ENCODE results near the gene TMEM131.
"Not testable (repeated sequence)": the region's sequence is repeated elsewhere in the genome, so short reads cannot be mapped to it uniquely, and the experiment has no call there.

The TMEM131 gene

DNA sequence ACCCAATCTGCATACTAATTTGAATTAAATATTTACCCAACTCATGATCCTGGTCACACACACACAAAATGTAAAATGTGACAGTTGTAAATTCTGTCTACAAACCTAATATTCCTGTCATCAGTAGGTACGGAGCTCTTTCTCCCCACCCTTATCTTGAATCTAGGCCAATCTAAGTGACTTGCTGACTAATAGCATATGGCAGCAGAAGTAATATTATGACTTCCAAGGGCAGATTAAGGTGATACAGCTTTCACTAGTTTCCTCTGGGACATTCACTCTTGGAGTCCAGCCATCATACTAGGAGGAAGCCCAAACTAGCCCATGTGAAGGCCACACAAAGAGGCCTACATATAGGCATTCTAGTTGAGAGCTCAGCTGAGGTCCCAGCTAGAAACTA, 89.4 kb downstream of the TMEM131 start:
- H3K4me3 Mint-ChIP-seq: no peak overlapping the region
- no peaks in the 10 kb centered on the region for H3K27me3 Mint-ChIP-seq
- H3K36me3 Mint-ChIP-seq: peaks cover 71% of the 10 kb centered on the region
- no peaks in the 10 kb centered on the region for H3K9me3 Mint-ChIP-seq
- H3K27ac Mint-ChIP-seq: peak overlapping the region; percentile 58
- no peak for ATAC-seq
- peaks cover 66% of the 10 kb centered on the region for H3K4me1 Mint-ChIP-seq

DNA sequence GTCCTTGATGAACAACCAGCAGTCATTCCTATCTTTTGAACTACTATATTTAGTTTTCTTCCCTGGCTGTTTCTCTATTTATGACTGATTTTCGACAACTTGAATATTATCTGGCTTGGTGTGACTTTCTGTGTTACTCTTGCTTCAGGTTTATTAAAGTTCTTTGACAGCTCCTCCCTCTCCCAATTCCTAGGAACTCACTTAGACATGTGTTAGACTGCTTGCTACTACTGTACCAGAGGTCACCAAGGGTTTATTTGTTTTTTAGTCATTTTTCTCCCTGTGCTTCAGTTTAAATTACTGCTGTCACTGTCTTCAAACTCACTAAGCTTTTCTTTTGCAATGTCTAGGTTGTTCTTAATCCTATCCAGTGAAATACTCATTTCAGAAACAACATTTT, 90.5 kb downstream of the TMEM131 start:
- Mint-ChIP-seq H3K36me3 (peaks cover 74% of the 10 kb centered on the region), H3K4me3 (no peak overlapping the region)
- no peak for ATAC-seq

DNA sequence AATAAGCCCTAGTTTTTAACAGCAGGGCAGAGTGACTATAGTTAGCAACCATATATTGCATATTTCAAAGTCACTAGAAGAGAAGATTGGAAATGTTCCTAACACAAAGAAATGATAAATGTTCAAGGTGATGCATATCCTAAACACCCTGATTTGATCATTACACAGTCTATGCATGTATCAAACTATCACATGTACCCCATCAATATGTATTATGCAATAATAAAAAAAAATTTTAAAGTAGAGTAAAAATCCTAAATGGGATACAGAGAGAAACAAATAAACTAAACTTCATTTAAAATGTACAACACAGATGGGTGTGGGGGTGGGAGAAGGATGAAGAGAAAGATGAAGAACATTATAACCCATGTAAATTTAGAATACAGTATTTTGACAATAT, 93.9 kb downstream of the TMEM131 start:
- Mint-ChIP-seq H3K36me3 (peaks cover 80% of the 10 kb centered on the region), H3K9me3 (no peaks in the 10 kb centered on the region), H3K4me3 (no peak overlapping the region), H3K27me3 (no peaks in the 10 kb centered on the region), H3K4me1 (peaks cover 43% of the 10 kb centered on the region), H3K27ac (no peak overlapping the region)
- no peak for ATAC-seq

More for the DNA sequence above, 90.5 kb downstream of the TMEM131 start:
- no peaks in the 10 kb centered on the region for H3K27me3 Mint-ChIP-seq
- peaks cover 64% of the 10 kb centered on the region for H3K4me1 Mint-ChIP-seq
- H3K9me3 Mint-ChIP-seq: no peaks in the 10 kb centered on the region
- H3K27ac Mint-ChIP-seq: peak overlapping the region; percentile 58

DNA sequence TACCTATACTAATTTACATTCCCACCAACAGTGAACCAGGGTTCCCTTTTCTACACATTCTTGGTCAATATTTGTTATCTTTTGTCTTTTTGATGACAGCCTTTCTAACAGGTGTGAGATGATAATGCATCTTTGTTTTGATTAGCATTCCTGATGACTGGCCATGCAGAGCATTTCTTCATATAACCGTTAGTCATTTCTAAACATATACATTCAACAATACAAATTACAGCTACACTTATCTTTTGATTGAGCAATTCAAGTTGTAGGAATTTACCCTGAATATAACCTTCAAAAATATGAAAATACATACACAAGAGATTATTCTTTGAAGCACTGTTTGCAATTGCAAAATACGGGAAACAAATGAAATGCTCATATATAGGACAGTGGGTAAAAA, 94.9 kb downstream of the TMEM131 start:
- Mint-ChIP-seq H3K36me3 (peaks cover 80% of the 10 kb centered on the region), H3K4me1 (peaks cover 43% of the 10 kb centered on the region), H3K4me3 (no peak overlapping the region), H3K27ac (peak overlapping the region; percentile 6), H3K9me3 (no peaks in the 10 kb centered on the region), H3K27me3 (no peaks in the 10 kb centered on the region)
- no peak for ATAC-seq

- H3K9me3 Mint-ChIP-seq, H3K27me3 Mint-ChIP-seq, H3K27ac Mint-ChIP-seq, ATAC-seq, H3K4me3 Mint-ChIP-seq: not testable (repeated sequence)
- Mint-ChIP-seq H3K36me3 (peaks cover 56% of the 10 kb centered on the region), H3K4me1 (peaks cover 13% of the 10 kb centered on the region)
These were observed 102.7 kb downstream of the TMEM131 start for GRCh38 chr2:97893042-97893441.

DNA sequence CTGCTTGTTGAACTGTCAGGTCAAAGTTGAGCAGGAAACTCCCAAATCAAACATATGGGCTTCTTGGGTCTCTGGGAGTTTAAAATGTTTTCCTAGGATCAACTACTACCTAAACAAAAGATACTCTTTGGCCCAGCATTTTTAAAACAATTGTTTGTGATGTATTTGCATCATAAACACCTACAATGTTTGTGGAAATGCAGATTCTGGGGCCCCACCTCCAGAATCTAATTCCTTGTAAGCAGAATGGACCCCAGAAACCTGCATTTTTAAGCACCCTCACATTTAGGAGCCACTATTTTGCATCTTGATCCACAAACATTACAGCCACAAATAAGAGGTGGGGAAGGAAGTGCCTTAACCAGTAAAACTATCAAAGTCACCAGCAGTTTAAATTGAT, 104.1 kb downstream of the TMEM131 start:
- H3K36me3 Mint-ChIP-seq: peaks cover 58% of the 10 kb centered on the region
- H3K4me3 Mint-ChIP-seq: no peak overlapping the region
- no peaks in the 10 kb centered on the region for H3K9me3 Mint-ChIP-seq
- peaks cover 13% of the 10 kb centered on the region for H3K4me1 Mint-ChIP-seq
- no peak overlapping the region for H3K27ac Mint-ChIP-seq
- no peak for ATAC-seq
- H3K27me3 Mint-ChIP-seq: no peaks in the 10 kb centered on the region

- H3K27me3 Mint-ChIP-seq: no peaks in the 10 kb centered on the region
- peaks cover 7% of the 10 kb centered on the region for H3K4me1 Mint-ChIP-seq
- no peak for ATAC-seq
These were observed 106.6 kb downstream of the TMEM131 start for GRCh38 chr2:97889156-97889555.

GRCh38 chr2:97885841-97886240, 109.9 kb downstream of the TMEM131 start:
- no peak overlapping the region for H3K27ac Mint-ChIP-seq
- H3K4me1 Mint-ChIP-seq: peaks cover 19% of the 10 kb centered on the region
- no peak for ATAC-seq
- peaks cover 6% of the 10 kb centered on the region for H3K9me3 Mint-ChIP-seq
- H3K36me3 Mint-ChIP-seq: peaks cover 78% of the 10 kb centered on the region
- H3K27me3 Mint-ChIP-seq: no peaks in the 10 kb centered on the region
- no peak overlapping the region for H3K4me3 Mint-ChIP-seq

More at GRCh38 chr2:97889156-97889555, 106.6 kb downstream of the TMEM131 start:
- no peak overlapping the region for H3K27ac Mint-ChIP-seq
- peaks cover 6% of the 10 kb centered on the region for H3K9me3 Mint-ChIP-seq
- H3K4me3 Mint-ChIP-seq: no peak overlapping the region
- H3K36me3 Mint-ChIP-seq: peaks cover 63% of the 10 kb centered on the region

DNA sequence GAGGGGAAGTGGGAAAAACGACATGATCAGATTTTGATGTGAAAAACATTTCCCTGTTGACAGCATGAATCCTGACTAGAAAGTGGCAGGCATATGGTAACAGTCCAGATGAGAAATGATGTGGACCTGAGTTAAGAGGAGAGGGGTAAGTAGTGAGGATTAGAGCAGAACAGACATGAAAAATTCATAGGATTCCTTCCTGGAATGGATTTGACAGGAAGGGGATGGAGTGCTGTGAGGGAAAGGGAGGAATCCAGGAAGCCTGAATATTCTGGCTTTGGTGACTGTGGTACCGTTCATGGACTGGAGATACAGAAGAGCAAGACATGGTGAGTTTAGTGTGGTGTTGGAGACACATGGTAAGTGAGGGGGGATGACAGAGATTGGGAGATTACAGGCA, 115.4 kb downstream of the TMEM131 start:
- Mint-ChIP-seq H3K36me3 (peaks cover 77% of the 10 kb centered on the region), H3K4me3 (no peak overlapping the region), H3K9me3 (peaks cover 4% of the 10 kb centered on the region), H3K27ac (peak overlapping the region; percentile 3), H3K4me1 (peaks cover 53% of the 10 kb centered on the region), H3K27me3 (no peaks in the 10 kb centered on the region)
- ATAC-seq: no peak

DNA sequence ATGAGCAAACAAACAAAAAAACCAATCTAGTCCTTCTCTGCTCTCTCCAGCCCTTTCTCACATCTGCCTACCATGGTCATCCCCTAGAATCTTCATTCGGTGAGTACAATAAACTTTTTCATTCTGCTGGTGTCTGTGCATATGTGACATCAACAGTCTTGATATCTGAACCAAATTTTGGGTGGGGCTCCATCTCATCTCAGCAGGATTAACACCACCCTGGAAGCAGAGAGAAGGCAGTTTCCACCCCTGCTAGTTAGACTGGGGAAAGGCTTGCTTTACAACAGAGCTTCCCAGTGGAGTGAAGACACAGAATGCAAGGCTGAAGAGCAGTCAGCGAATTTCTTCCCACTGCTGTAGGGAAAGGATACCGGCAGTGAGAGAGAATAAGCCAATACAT, 116.9 kb downstream of the TMEM131 start:
- Mint-ChIP-seq H3K4me3 (no peak overlapping the region), H3K27me3 (no peaks in the 10 kb centered on the region), H3K36me3 (peaks cover 75% of the 10 kb centered on the region), H3K27ac (no peak overlapping the region), H3K9me3 (peaks cover 4% of the 10 kb centered on the region), H3K4me1 (peaks cover 68% of the 10 kb centered on the region)
- no peak for ATAC-seq

- not testable (repeated sequence) for H3K27ac Mint-ChIP-seq, H3K4me3 Mint-ChIP-seq, H3K9me3 Mint-ChIP-seq, H3K27me3 Mint-ChIP-seq, ATAC-seq
- Mint-ChIP-seq H3K4me1 (peaks cover 69% of the 10 kb centered on the region), H3K36me3 (peaks cover 76% of the 10 kb centered on the region)
These were observed 117.4 kb downstream of the TMEM131 start for GRCh38 chr2:97878317-97878716.

DNA sequence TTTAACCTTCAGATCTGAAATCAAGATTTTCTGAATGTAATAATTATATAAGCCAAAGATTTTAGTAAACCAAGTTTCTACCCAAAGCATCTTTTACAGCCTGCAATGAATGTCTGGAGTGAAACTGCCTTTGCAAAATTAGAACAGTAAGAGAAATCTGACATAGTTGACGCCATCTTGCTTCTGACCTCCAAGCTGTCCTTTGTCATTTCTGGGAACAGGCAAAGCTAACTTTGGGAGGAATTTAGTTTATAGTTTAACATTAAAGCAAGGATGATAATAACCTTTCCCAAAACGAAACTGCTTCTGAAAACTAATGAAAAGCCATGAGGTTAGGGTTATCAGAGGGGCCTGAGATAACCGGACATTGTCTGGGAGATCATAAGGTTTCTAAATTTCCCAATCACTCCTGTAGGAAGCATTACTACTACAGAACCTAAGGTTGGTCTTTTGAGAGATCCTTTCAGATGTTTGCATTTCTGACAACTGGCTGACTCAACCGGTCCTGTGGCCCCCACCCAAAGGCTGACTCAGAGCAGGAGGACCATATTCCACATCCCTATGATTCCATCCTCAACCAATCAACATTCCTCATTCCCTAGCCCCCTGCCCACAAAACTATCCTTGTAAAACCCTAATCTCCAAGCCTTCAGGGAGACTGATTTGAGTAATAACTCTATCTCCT, 124.5 kb downstream of the TMEM131 start:
- H3K27ac Mint-ChIP-seq: peak overlapping the region; percentile 43
- H3K9me3 Mint-ChIP-seq: peaks cover 3% of the 10 kb centered on the region
- peaks cover 35% of the 10 kb centered on the region for H3K36me3 Mint-ChIP-seq
- no peak overlapping the region for H3K4me3 Mint-ChIP-seq
- ATAC-seq: no peak
- H3K27me3 Mint-ChIP-seq: no peaks in the 10 kb centered on the region
- peaks cover 63% of the 10 kb centered on the region for H3K4me1 Mint-ChIP-seq

DNA sequence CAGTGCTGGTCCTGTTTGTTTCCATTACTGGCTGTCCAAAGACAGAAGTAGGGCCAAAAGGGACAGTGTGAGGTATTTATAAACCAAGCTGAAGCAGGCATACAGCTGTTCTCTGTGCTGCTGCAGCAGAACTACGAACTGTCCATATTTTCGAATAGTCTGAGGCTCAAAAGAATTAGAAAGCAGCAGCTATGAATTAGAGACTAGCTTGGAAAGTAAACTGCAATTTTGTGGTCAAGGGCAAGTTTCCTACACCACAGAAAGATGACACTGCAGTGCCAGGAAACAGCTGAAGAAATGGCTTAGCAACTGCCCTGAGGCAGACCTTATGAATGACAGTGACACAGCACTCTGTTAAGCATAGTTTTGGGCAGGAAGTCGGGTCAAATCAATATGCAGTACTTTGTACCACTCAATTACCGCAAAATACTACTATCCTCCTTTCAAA, 125.3 kb downstream of the TMEM131 start:
- peaks cover 36% of the 10 kb centered on the region for H3K36me3 Mint-ChIP-seq
- H3K4me1 Mint-ChIP-seq: peaks cover 55% of the 10 kb centered on the region
- no peak overlapping the region for H3K4me3 Mint-ChIP-seq
- peak overlapping the region; percentile 43 for H3K27ac Mint-ChIP-seq
- ATAC-seq: peak; percentile 90
- peaks cover 6% of the 10 kb centered on the region for H3K9me3 Mint-ChIP-seq
- no peaks in the 10 kb centered on the region for H3K27me3 Mint-ChIP-seq

- Mint-ChIP-seq H3K36me3 (peaks cover 36% of the 10 kb centered on the region), H3K9me3 (peaks cover 6% of the 10 kb centered on the region), H3K27me3 (no peaks in the 10 kb centered on the region), H3K27ac (no peak overlapping the region), H3K4me3 (no peak overlapping the region), H3K4me1 (peaks cover 49% of the 10 kb centered on the region)
- no peak for ATAC-seq
These were observed 125.9 kb downstream of the TMEM131 start for GRCh38 chr2:97869722-97870346.

GRCh38 chr2:97868986-97869721, 126.6 kb downstream of the TMEM131 start:
- no peaks in the 10 kb centered on the region for H3K27me3 Mint-ChIP-seq
- peak overlapping the region; percentile 47 for H3K27ac Mint-ChIP-seq
- H3K36me3 Mint-ChIP-seq: peaks cover 38% of the 10 kb centered on the region
- peaks cover 42% of the 10 kb centered on the region for H3K4me1 Mint-ChIP-seq
- ATAC-seq: no peak
- H3K9me3 Mint-ChIP-seq: peaks cover 6% of the 10 kb centered on the region
- H3K4me3 Mint-ChIP-seq: no peak overlapping the region

All from stimulated activated memory B cell treated with anti-CD40 and anti-IgM and Interleukin-4, amounts not matched to agents 10 μg/mL and 1 μg/mL and 100 μg/mL, for 72 hours (primary cell).